ENCODE data around the gene KIRREL3. TPM values are rescaled to one million over a fixed set of nuclear protein-coding genes. Genes with fewer than 3 reads are reported as not detected.

The KIRREL3 gene
- polyA plus RNA-seq, 1 donor (not counting 4 experiments of a cell fraction or from before 2014, with no cell fraction given) = 0.04 TPM

- H3K27me3 ChIP-seq (ENCODE audit: control insufficient read depth, extremely low read depth, insufficient read depth, low read length) = no peaks in the 10 kb centered on the region
- H3K36me3 ChIP-seq (ENCODE audit: control insufficient read depth in 2 of 2, extremely low read depth in 1 of 2, insufficient read depth in 2 of 2, low read length in 2 of 2) = no peaks in the 10 kb centered on the region
- H3K4me2 ChIP-seq (ENCODE audit: control insufficient read depth, extremely low read depth, insufficient read depth, low read depth, low read length) = no peak overlapping the region
- H3K9ac ChIP-seq (ENCODE audit: control insufficient read depth, extremely low read depth, insufficient read depth, low read length) = no peak overlapping the region
- DNase-seq (ENCODE audit: low read depth, low spot score) = no peak
- TF ChIP-seq EZH2 (IDR thresholded peaks at IDR 0.05; ENCODE audit: low read length) = no peak
- no peak for TF ChIP-seq CTCF (optimal IDR thresholded peaks at IDR 0.05 in 1 of 3, IDR thresholded peaks at IDR 0.05 in 1 of 3, conservative IDR thresholded peaks at IDR 0.05 in 1 of 3; ENCODE audit: extremely low read depth in 1 of 3, insufficient read depth in 2 of 3, low read length in 3 of 3)
- H3K9me3 ChIP-seq (ENCODE audit: control insufficient read depth, low read depth, low read length) = no peaks in the 10 kb centered on the region
- H3K79me2 ChIP-seq (ENCODE audit: control insufficient read depth, insufficient read depth, low read length) = no peaks in the 10 kb centered on the region
- no peak for FAIRE-seq
- dilution Hi-C loops (cut with MboI; ENCODE audit: extremely low pct_ligation_motif_present, low sequenced_read_pairs) = no loop called here
- H2AFZ ChIP-seq (ENCODE audit: control insufficient read depth, low read length) = no peak overlapping the region
- H3K27ac ChIP-seq (ENCODE audit: control insufficient read depth, insufficient read depth, low read length) = no peak overlapping the region
- no peaks in the 10 kb centered on the region for H4K20me1 ChIP-seq (ENCODE audit: control insufficient read depth, extremely low read depth, insufficient read depth, low read length)
- H3K4me3 ChIP-seq (ENCODE audit: control insufficient read depth in 2 of 3, extremely low read depth in 1 of 3, insufficient read depth in 2 of 3, low read depth in 1 of 3, low read length in 3 of 3) = no peak overlapping the region
- no peaks in the 10 kb centered on the region for H3K9me1 ChIP-seq (ENCODE audit: control insufficient read depth, extremely low read depth, insufficient read depth, low read length)
- no peaks in the 10 kb centered on the region for H3K4me1 ChIP-seq (ENCODE audit: control insufficient read depth, extremely low read depth, insufficient read depth, low read length)
Measured at GRCh38 chr11:126630893-126631798, 369.4 kb downstream of the KIRREL3 start.

- FAIRE-seq = no peak
Measured at GRCh38 chr11:126630488-126630887, 370.1 kb downstream of the KIRREL3 start.

More at GRCh38 chr11:126630488-126630887, 370.1 kb downstream of the KIRREL3 start:
- DNase-seq (ENCODE audit: low read depth, low spot score) = no peak
- Histone ChIP-seq H2AFZ (ENCODE audit: control insufficient read depth, low read length) (no peak overlapping the region), H3K27me3 (ENCODE audit: control insufficient read depth, extremely low read depth, insufficient read depth, low read length) (no peaks in the 10 kb centered on the region), H3K9ac (ENCODE audit: control insufficient read depth, extremely low read depth, insufficient read depth, low read length) (no peak overlapping the region), H3K4me3 (ENCODE audit: control insufficient read depth in 2 of 3, extremely low read depth in 1 of 3, insufficient read depth in 2 of 3, low read depth in 1 of 3, low read length in 3 of 3) (no peak overlapping the region), H3K9me3 (ENCODE audit: control insufficient read depth, low read depth, low read length) (no peaks in the 10 kb centered on the region), H3K4me1 (ENCODE audit: control insufficient read depth, extremely low read depth, insufficient read depth, low read length) (no peaks in the 10 kb centered on the region), H3K27ac (ENCODE audit: control insufficient read depth, insufficient read depth, low read length) (no peak overlapping the region), H3K36me3 (ENCODE audit: control insufficient read depth in 2 of 2, extremely low read depth in 1 of 2, insufficient read depth in 2 of 2, low read length in 2 of 2) (no peaks in the 10 kb centered on the region), H3K4me2 (ENCODE audit: control insufficient read depth, extremely low read depth, insufficient read depth, low read depth, low read length) (no peak overlapping the region), H3K9me1 (ENCODE audit: control insufficient read depth, extremely low read depth, insufficient read depth, low read length) (no peaks in the 10 kb centered on the region), H3K79me2 (ENCODE audit: control insufficient read depth, insufficient read depth, low read length) (no peaks in the 10 kb centered on the region), H4K20me1 (ENCODE audit: control insufficient read depth, extremely low read depth, insufficient read depth, low read length) (no peaks in the 10 kb centered on the region)
- TF ChIP-seq CTCF (optimal IDR thresholded peaks at IDR 0.05 in 1 of 3, IDR thresholded peaks at IDR 0.05 in 1 of 3, conservative IDR thresholded peaks at IDR 0.05 in 1 of 3; ENCODE audit: extremely low read depth in 1 of 3, insufficient read depth in 2 of 3, low read length in 3 of 3) (no peak), EZH2 (IDR thresholded peaks at IDR 0.05; ENCODE audit: low read length) (no peak)
- dilution Hi-C loops (cut with MboI; ENCODE audit: extremely low pct_ligation_motif_present, low sequenced_read_pairs) = no loop called here
